Cortex of kidney (tissue), 1 donor: Measurements from ENCODE around the gene KCTD5.
"Not testable (repeated sequence)": the region's sequence is repeated elsewhere in the genome, so short reads cannot be mapped to it uniquely, and the experiment has no call there.

Experiments
- DNase-seq: peaks from one replicate; lab custom pipeline; 2025; lab: John Stamatoyannopoulos, UW

KCTD5 gene

GRCh38 chr16:2682209-2683021, at the start of gene KCTD5:
KCTD5 (plus strand) TSS chr16:2682523; CDS start chr16:2682549, 26 bp downstream.
- DNase-seq: peak; percentile 76

- not testable (repeated sequence) for DNase-seq
These were observed 43.1 kb upstream of the KCTD5 start for GRCh38 chr16:2639071-2639721.

- not testable (repeated sequence) for DNase-seq
These were observed 42.6 kb upstream of the KCTD5 start for GRCh38 chr16:2639722-2640072.

GRCh38 chr16:2642561-2642960, 39.8 kb upstream of the KCTD5 start:
- DNase-seq: not testable (repeated sequence)

GRCh38 chr16:2644754-2645453, 37.4 kb upstream of the KCTD5 start:
- DNase-seq: not testable (repeated sequence)

- DNase-seq: not testable (repeated sequence)
These were observed 31.0 kb upstream of the KCTD5 start for GRCh38 chr16:2651268-2651871.

GRCh38 chr16:2653915-2654314, 28.4 kb upstream of the KCTD5 start:
- not testable (repeated sequence) for DNase-seq

- DNase-seq: not testable (repeated sequence)
These were observed 27.4 kb upstream of the KCTD5 start for GRCh38 chr16:2654949-2655348.

- DNase-seq: no peak
These were observed 25.3 kb upstream of the KCTD5 start for GRCh38 chr16:2656985-2657384.

GRCh38 chr16:2657803-2658202, 24.5 kb upstream of the KCTD5 start:
- DNase-seq: not testable (repeated sequence)

- not testable (repeated sequence) for DNase-seq
These were observed 22.8 kb upstream of the KCTD5 start for GRCh38 chr16:2659560-2659959.

- not testable (repeated sequence) for DNase-seq
These were observed 22.2 kb upstream of the KCTD5 start for GRCh38 chr16:2660014-2660662.

GRCh38 chr16:2660755-2661373, 21.5 kb upstream of the KCTD5 start:
- DNase-seq: not testable (repeated sequence)

- DNase-seq: no peak
These were observed 18.5 kb upstream of the KCTD5 start for GRCh38 chr16:2663553-2664546.

GRCh38 chr16:2664574-2664982, 17.7 kb upstream of the KCTD5 start:
- no peak for DNase-seq

- DNase-seq: not testable (repeated sequence)
These were observed 15.7 kb upstream of the KCTD5 start for GRCh38 chr16:2666671-2667070.

- not testable (repeated sequence) for DNase-seq
These were observed 12.7 kb upstream of the KCTD5 start for GRCh38 chr16:2669587-2669986.

GRCh38 chr16:2670017-2670416, 12.3 kb upstream of the KCTD5 start:
- DNase-seq: not testable (repeated sequence)

- DNase-seq: not testable (repeated sequence)
These were observed 11.1 kb upstream of the KCTD5 start for GRCh38 chr16:2671193-2671592.

GRCh38 chr16:2671741-2672140, 10.6 kb upstream of the KCTD5 start:
- DNase-seq: no peak
